Endodermal cell (in vitro differentiated cells): Measurements from ENCODE around the gene RAB26. TPM values are rescaled to one million over a fixed set of nuclear protein-coding genes. Genes with fewer than 3 reads are reported as not detected.

Experiments used
- DNase-seq: peaks from one replicate; pipeline ENCODE4 v3.0.0-alpha.2; 2017
- H3K27ac ChIP-seq: 2 replicates; pipeline ENCODE4 v1.5.1; 2013; ENCODE audit warnings: mild to moderate bottlenecking, low read depth, low read length, moderate library complexity
- H3K27me3 ChIP-seq: 2 replicates; pipeline ENCODE4 v1.6.1; 2013; ENCODE audit warnings: mild to moderate bottlenecking, low read length, moderate library complexity; ENCODE audit not compliant: insufficient read depth, control insufficient read depth, poor library complexity, severe bottlenecking
- H3K36me3 ChIP-seq: 2 replicates; pipeline ENCODE4 v1.7.0; 2013; ENCODE audit warnings: mild to moderate bottlenecking, low read length, moderate library complexity; ENCODE audit not compliant: control insufficient read depth, insufficient read depth
- H3K4me1 ChIP-seq: one replicate; pipeline ENCODE4 v1.7.0; 2013; ENCODE audit warnings: low read length; ENCODE audit not compliant: control insufficient read depth, insufficient read depth
- H3K4me3 ChIP-seq: 2 replicates; pipeline ENCODE4 v1.5.1; 2013; ENCODE audit warnings: mild to moderate bottlenecking, low read length, moderate library complexity
- H3K9ac ChIP-seq: 2 replicates; pipeline ENCODE4 v1.6.1; 2013; ENCODE audit warnings: mild to moderate bottlenecking, low read length, moderate library complexity; ENCODE audit not compliant: poor library complexity, severe bottlenecking; ENCODE audit errors: extremely low read depth
- H3K9me3 ChIP-seq: 2 replicates; pipeline ENCODE4 v1.6.1; 2013; ENCODE audit warnings: mild to moderate bottlenecking, low read length, moderate library complexity; ENCODE audit not compliant: control insufficient read depth
- H3K27ac Mint-ChIP-seq: 2 replicates; pipeline ENCODE4 v1.8.0; 2020; ENCODE audit warnings: mixed read lengths
- H3K27me3 Mint-ChIP-seq: 2 replicates; pipeline ENCODE4 v1.8.0; 2021; ENCODE audit warnings: mild to moderate bottlenecking, mixed read lengths; ENCODE audit not compliant: insufficient read depth
- H3K36me3 Mint-ChIP-seq: 2 replicates; pipeline ENCODE4 v1.8.0; 2020; ENCODE audit warnings: low read depth, mixed read lengths
- H3K4me1 Mint-ChIP-seq: 2 replicates; pipeline ENCODE4 v1.8.0; 2020; ENCODE audit warnings: mixed read lengths
- H3K4me3 Mint-ChIP-seq: 2 replicates; pipeline ENCODE4 v1.8.0; 2020; ENCODE audit warnings: mild to moderate bottlenecking, moderate library complexity, mixed read lengths
- H3K9me3 Mint-ChIP-seq: 2 replicates; pipeline ENCODE4 v1.8.0; 2020; ENCODE audit warnings: mild to moderate bottlenecking, mixed read lengths
- CTCF ChIP-seq: fragments of 200-600 bp; sonication (generic); conservative IDR thresholded peaks from 2 replicates; pipeline ENCODE4 v1.5.0; 2021; ENCODE audit warnings: antibody characterized with exemption, mild to moderate bottlenecking
- WGBS, 2 experiments: methylation state at CpG; one replicate each; pipeline versions ENCODE4 v1.1.5 to v1.1.7; 2013; ENCODE audit warnings: missing lambda C conversion rate in 2 of 2, mixed read lengths in 1 of 2; ENCODE audit not compliant: insufficient coverage in 1 of 2, insufficient read length in 1 of 2; 5-methylcytosine and 5-hydroxymethylcytosine counted together
- total RNA-seq, 2 donors: library from RNA; stranded (reverse); fragmentation: NEBNext Ultra II Directional in 1 of 2; extraction: Animal tissue kit (Norgen Biotek cat#: 25700) in 1 of 2; gene quantifications; 2 replicates in 1 of 2; 3 replicates in 1 of 2; pipeline ENCODE4 v1.2.1, GENCODE V29; 2021

Gene RAB26
- total RNA-seq, 2 donors from 2014 or later = 3.2 to 4.9 TPM

DNA sequence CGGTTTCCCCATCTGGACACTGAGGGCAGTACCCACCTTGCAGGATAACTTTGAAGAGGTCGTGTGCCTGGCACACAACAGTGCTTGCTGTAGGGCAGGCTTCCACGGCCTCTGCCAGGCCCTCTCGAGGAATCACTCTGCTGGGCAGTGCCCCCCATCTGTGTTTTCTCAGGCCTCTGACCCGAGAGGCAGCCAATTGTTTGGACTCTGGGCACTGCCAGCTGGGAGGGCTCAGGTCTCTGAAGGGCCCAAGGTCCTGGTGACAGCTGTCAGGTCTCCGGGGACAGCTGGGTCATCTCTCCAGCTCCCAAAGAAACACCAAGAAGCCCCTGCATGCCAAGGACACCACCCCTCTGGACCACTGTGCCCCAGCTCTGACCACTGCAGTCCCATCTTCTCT is 1.0 kb upstream of the RAB26 start:
- TF ChIP-seq CTCF = no peak
- Histone ChIP-seq H3K27ac (peak overlapping the region; percentile 36), H3K4me1 (peaks cover 23% of the 10 kb centered on the region), H3K4me3 (no peak overlapping the region), H3K9me3 (no peaks in the 10 kb centered on the region), H3K27me3 (no peaks in the 10 kb centered on the region), H3K36me3 (peaks cover 10% of the 10 kb centered on the region), H3K9ac (no peak overlapping the region)
- H3K27ac Mint-ChIP-seq = no peak overlapping the region
- H3K4me3 Mint-ChIP-seq = no peak overlapping the region
- WGBS, 2 experiments = 87 to 93% methylated on average over 6 of the region's 6 CpGs
- no peak for DNase-seq
- H3K36me3 Mint-ChIP-seq = peaks cover 8% of the 10 kb centered on the region
- H3K27me3 Mint-ChIP-seq = peaks cover 16% of the 10 kb centered on the region
- peaks cover 24% of the 10 kb centered on the region for H3K4me1 Mint-ChIP-seq
- no peaks in the 10 kb centered on the region for H3K9me3 Mint-ChIP-seq

- Histone ChIP-seq H3K27ac (no peak overlapping the region), H3K27me3 (no peaks in the 10 kb centered on the region), H3K4me1 (peaks cover 23% of the 10 kb centered on the region), H3K9ac (peak overlapping the region; percentile 30), H3K4me3 (peak overlapping the region; percentile 73), H3K36me3 (peaks cover 26% of the 10 kb centered on the region), H3K9me3 (no peaks in the 10 kb centered on the region)
- peak overlapping the region; percentile 54 for H3K4me3 Mint-ChIP-seq
- peak; percentile 76 for DNase-seq
- peaks cover 24% of the 10 kb centered on the region for H3K4me1 Mint-ChIP-seq
- no peaks in the 10 kb centered on the region for H3K9me3 Mint-ChIP-seq
- TF ChIP-seq CTCF = peak; percentile 28
- peaks cover 12% of the 10 kb centered on the region for H3K27me3 Mint-ChIP-seq
- WGBS, 2 experiments = 1 to 3% methylated on average over 23 to 60 of the region's 62 CpGs
- H3K27ac Mint-ChIP-seq = no peak overlapping the region
- peaks cover 19% of the 10 kb centered on the region for H3K36me3 Mint-ChIP-seq
These were observed 547 bp downstream of the RAB26 start for GRCh38 chr16:2148714-2149629.

DNA sequence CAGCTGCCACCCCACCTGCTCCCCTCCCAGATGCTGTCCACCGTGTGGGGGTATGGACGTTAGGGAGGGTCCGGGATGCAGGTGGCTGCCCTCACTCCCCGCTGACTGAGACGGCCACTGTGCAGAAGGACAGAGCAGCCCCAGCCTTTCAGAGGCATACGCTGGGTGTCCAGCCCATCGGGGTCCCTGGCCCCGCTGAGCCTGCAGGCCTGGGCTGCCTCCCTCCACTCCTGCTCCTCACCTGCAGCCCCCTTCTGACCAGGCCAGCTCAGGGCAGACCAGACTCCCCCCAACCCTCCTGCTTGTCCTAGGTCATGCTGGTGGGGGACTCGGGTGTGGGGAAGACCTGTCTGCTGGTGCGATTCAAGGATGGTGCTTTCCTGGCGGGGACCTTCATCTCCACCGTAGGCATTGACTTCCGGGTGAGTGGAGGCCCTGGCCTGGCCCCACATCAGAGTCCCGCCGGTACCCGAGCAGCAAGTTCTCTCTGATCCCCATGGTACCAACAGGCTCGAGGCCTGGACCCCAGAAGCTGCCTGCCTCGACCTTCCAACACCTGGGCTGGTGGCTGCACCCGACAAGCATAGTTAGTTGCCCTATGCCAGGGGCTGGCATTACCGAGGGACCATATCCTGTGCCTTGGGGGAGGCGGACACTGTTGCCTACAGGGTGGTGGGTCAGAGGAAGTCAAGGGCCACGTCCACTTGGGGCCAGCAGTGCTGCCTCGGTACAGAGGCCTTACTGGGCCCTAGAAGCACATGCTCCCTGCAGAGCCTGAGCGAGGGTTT is 1.4 kb downstream of the RAB26 start:
- peak; percentile 82 for DNase-seq

More for the DNA sequence above, 1.4 kb downstream of the RAB26 start:
- H3K4me3 Mint-ChIP-seq = peak overlapping the region; percentile 54
- Histone ChIP-seq H3K9me3 (no peaks in the 10 kb centered on the region), H3K9ac (peak overlapping the region; percentile 30), H3K36me3 (peaks cover 35% of the 10 kb centered on the region), H3K27me3 (no peaks in the 10 kb centered on the region), H3K27ac (no peak overlapping the region), H3K4me3 (peak overlapping the region; percentile 73), H3K4me1 (peaks cover 23% of the 10 kb centered on the region)
- H3K27ac Mint-ChIP-seq = peak overlapping the region; percentile 39
- TF ChIP-seq CTCF = no peak
- no peaks in the 10 kb centered on the region for H3K9me3 Mint-ChIP-seq
- peaks cover 11% of the 10 kb centered on the region for H3K27me3 Mint-ChIP-seq
- peaks cover 28% of the 10 kb centered on the region for H3K36me3 Mint-ChIP-seq
- H3K4me1 Mint-ChIP-seq = peaks cover 24% of the 10 kb centered on the region
- 29 to 44% methylated on average over 15 to 24 of the region's 24 CpGs for WGBS, 2 experiments
